SJSA1 (cell line): ENCODE measurements around the gene EPHB6. TPM values are rescaled to one million over a fixed set of nuclear protein-coding genes. Genes with fewer than 3 reads are reported as not detected.

Experiments
- DNase-seq, 2 experiments: peaks; one replicate each; pipeline ENCODE4 v3.0.0-alpha.2; 2015 to 2020; ENCODE audit warnings: low spot score in 2 of 2, low read depth in 1 of 2
- H3K27ac ChIP-seq: fragments of 250-450 bp; sonication (Bioruptor Pico); 2 replicates; pipeline ENCODE4 v1.5.1; 2020; ENCODE audit warnings: mild to moderate bottlenecking, moderate library complexity
- H3K27me3 ChIP-seq: fragments of 250-450 bp; sonication (Bioruptor Pico); replicated peaks from 2 replicates; pipeline ENCODE4 v1.5.1; 2020; ENCODE audit warnings: mild to moderate bottlenecking, moderate library complexity
- H3K36me3 ChIP-seq: fragments of 250-450 bp; sonication (Bioruptor Pico); 2 replicates; pipeline ENCODE4 v1.5.1; 2020; ENCODE audit warnings: mild to moderate bottlenecking
- H3K4me1 ChIP-seq: fragments of 250-450 bp; sonication (Bioruptor Pico); replicated peaks from 2 replicates; pipeline ENCODE4 v1.6.1; 2021; ENCODE audit warnings: mild to moderate bottlenecking
- H3K4me3 ChIP-seq: fragments of 250-450 bp; sonication (Bioruptor Pico); 2 replicates; pipeline ENCODE4 v1.5.1; 2020; ENCODE audit warnings: mild to moderate bottlenecking
- H3K9me3 ChIP-seq: fragments of 250-450 bp; sonication (Bioruptor Pico); replicated peaks from 2 replicates; pipeline ENCODE4 v1.5.1; 2020; ENCODE audit warnings: mild to moderate bottlenecking
- total RNA-seq: library from RNA; depleted of rRNA; stranded (reverse); fragments of >200 nt; shearing (Covaris generic); gene quantifications from 2 replicates; pipeline ENCODE4 v1.2.3, GENCODE V29; 2014

Gene EPHB6
- total RNA-seq, 1 experiment from 2014 or later, result 0.82 TPM

DNA sequence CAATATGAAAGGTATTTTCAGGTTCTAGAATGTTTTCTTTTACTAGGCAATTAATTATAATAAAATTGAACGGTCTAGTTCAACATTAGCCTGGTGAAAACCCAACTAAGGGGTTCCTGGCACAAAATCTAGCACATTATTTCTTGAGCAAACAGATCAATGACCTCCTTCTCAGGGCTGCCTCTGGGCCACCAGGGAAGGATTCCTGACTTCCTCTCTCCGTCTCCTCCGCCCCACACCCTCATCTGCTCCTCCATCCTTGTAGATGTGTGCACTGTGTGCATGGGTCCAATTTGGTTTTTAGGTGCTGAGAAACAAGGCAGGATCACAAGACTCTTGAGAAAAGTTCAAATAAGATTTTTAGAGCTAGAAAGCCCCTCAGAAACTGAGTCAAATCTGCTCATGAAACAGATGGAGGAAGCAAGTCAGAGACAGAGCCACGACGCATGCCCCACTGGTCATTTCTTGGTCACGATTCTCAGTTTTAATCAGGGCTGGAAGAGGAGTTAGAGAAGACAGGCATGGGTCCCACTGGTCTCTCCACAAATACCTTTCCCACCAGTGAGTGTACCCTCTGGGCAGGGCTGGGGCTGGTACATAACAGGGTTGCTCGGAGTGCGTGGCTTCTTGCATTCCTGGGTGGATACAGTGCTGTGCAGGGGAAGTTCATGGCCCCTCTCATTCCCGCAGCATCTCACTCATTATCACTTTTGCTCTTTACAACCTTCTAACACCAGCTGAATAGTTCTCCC, 26.9 kb downstream of the EPHB6 start:
- H3K27me3 ChIP-seq, result peaks cover 15% of the 10 kb centered on the region
- peak in 1 of 2 experiments; percentile 22 for DNase-seq
- no peaks in the 10 kb centered on the region for H3K36me3 ChIP-seq
- H3K4me1 ChIP-seq, result no peaks in the 10 kb centered on the region
- no peak overlapping the region for H3K27ac ChIP-seq
- no peaks in the 10 kb centered on the region for H3K9me3 ChIP-seq
- H3K4me3 ChIP-seq, result no peak overlapping the region

DNA sequence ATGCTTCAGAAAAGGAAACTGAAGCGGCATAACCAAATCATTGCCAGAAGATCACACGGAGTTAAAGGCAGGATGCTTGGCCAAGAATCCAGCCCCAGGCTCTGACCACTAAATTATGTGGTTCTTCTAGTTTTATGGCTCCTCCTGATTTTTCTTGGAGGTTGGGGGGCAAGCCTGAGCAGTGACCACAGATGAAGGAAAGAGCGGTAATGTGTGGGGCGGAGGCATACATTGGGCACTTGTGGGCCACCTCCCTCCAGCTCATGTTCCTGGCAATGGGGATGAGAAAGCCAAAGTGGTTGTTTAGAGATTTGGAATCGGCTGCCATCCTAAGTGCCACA, 27.4 kb downstream of the EPHB6 start:
- no peaks in the 10 kb centered on the region for H3K36me3 ChIP-seq
- H3K27ac ChIP-seq, result no peak overlapping the region
- H3K4me1 ChIP-seq, result no peaks in the 10 kb centered on the region
- peaks cover 15% of the 10 kb centered on the region for H3K27me3 ChIP-seq
- no peak overlapping the region for H3K4me3 ChIP-seq
- no peaks in the 10 kb centered on the region for H3K9me3 ChIP-seq
- DNase-seq, result peak in 1 of 2 experiments; percentile 9

DNA sequence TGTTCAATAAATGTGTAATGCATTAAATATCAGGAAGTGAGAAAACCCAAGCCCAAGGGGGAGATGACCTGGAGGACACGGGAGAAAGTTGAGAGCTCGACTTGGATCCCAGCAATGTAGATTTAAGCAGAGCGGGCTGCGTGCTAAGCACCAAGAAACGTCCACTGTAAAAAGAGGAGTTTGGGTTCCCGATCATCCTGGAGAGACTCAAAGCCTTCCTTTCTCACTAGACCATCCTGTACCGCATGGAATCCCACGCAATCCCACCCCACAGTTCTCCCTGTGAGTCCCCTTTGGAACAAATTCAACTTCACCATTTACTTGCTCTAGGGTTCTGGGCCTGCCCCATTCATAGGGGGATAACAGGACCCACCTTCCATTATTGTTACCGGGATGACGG, 28.3 kb downstream of the EPHB6 start:
- H3K27ac ChIP-seq, result no peak overlapping the region
- no peaks in the 10 kb centered on the region for H3K9me3 ChIP-seq
- H3K27me3 ChIP-seq, result peaks cover 15% of the 10 kb centered on the region
- peak in 1 of 2 experiments; percentile 14 for DNase-seq
- H3K4me3 ChIP-seq, result no peak overlapping the region
- no peaks in the 10 kb centered on the region for H3K4me1 ChIP-seq
- H3K36me3 ChIP-seq, result no peaks in the 10 kb centered on the region

DNA sequence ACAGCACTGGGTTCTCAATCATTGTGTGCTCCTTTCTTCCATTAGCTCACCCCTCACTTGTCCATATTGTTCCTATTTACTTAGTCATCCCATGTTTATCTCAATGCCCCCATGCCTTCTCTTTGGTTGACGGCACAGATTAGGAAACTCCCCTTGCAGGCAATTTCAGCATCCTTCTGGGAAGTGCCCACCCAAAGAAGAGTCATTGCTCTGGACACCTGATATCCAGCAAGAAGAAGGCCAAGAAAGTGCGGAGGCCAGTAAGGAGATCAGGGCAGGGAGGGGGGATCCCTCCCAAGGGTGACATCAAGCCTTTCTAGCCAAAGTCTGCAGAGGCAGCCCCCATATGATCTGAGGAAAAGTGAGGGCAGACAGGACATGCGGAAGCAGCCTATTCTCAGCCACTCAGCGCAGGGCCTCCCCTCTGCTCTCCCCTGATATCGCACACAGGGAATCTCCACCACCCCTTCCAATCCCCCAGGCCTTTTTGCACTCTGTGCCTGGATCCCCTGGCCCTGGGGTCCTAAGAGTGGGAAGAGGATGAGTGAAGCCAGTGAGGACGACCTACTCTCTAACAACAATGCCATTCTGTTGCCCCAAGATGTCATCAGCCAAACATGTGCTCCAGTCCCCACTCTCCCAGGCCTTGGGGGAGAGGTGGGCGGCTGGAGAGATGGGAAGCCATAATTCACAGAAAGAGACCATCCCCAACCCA, 28.9 kb downstream of the EPHB6 start:
- DNase-seq, result peak in 1 of 2 experiments; percentile 9
- peaks cover 15% of the 10 kb centered on the region for H3K27me3 ChIP-seq
- no peaks in the 10 kb centered on the region for H3K9me3 ChIP-seq
- H3K4me1 ChIP-seq, result no peaks in the 10 kb centered on the region
- no peak overlapping the region for H3K4me3 ChIP-seq
- H3K27ac ChIP-seq, result no peak overlapping the region
- H3K36me3 ChIP-seq, result no peaks in the 10 kb centered on the region

DNA sequence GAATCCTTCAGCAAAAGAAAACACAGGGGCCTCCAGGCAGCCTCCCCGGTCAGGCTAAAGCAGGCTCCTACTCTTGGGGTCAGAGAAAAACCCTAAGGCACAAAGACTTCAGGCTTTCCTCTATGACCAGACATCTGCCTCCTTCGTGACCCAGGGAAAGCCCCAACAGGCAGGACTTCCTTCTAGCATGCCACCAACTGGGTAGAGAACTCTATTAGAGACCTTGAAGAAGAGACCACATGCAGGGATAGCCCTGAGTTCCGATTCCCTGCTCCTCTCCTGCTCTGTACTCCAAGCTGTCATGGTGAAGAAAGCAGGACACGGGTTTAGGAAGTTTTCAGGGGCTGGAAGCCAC, 29.4 kb downstream of the EPHB6 start:
- Histone ChIP-seq H3K36me3 (no peaks in the 10 kb centered on the region), H3K4me1 (no peaks in the 10 kb centered on the region)

DNA sequence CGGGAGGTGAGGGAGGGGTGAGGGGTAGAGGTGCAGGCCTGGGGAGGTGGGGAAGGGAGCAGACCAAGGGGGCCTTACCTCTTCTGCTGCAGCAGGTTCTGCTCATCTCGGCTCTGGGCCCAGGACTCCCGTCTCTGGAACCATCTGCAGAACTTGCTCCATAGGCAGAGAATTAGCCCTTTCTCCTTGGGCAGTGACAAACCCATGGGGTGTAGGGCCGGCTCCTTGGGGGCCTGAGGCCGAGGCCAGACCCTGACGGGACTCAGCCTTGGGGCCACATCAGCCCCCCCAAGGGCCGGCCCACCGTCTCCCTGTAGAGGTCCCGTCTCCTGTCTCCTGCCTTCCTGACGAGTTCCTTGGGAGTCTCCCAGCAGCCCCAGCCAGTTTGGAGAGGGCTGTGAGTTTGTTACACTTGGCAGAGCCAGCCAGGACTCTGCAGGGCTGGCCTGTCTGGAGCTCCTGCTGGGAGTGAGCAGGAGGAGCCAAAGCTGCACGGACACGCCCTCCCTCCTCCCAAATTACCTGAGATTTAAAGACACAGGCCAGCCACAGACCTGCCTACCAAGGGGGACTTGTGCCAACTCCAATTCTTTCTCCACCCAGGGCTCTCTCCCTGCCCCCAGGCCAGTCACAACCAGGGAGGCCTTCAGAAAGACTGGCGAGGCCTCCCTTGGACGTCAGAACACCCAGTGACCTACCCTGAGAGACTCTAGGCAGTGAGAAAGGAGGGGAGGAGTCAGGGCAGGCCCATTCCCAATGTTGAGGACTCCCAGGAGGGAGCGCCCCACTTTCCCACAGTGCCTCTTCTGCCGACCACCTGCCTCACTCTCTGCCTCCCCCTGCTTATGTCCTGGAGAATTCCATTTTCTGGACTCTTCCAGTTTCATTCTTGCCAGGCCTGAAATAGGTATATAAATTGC, 30.7 kb downstream of the EPHB6 start, which contains the start of gene TRPV6:
TRPV6 (minus strand) TSS at position 435 of the 920 bp plus-strand sequence.
- Histone ChIP-seq H3K27me3 (peaks cover 5% of the 10 kb centered on the region), H3K4me3 (no peak within 1 kb of the TSS), H3K4me1 (no peaks in the 10 kb centered on the region), H3K27ac (no peak within 1 kb of the TSS), H3K9me3 (no peaks in the 10 kb centered on the region), H3K36me3 (no peaks in the 10 kb centered on the region)
- DNase-seq, result no peak

More for the DNA sequence above, 29.4 kb downstream of the EPHB6 start:
- peak in 1 of 2 experiments; percentile 13 for DNase-seq
- Histone ChIP-seq H3K27ac (no peak overlapping the region), H3K4me3 (no peak overlapping the region), H3K9me3 (no peaks in the 10 kb centered on the region), H3K27me3 (peaks cover 11% of the 10 kb centered on the region)

DNA sequence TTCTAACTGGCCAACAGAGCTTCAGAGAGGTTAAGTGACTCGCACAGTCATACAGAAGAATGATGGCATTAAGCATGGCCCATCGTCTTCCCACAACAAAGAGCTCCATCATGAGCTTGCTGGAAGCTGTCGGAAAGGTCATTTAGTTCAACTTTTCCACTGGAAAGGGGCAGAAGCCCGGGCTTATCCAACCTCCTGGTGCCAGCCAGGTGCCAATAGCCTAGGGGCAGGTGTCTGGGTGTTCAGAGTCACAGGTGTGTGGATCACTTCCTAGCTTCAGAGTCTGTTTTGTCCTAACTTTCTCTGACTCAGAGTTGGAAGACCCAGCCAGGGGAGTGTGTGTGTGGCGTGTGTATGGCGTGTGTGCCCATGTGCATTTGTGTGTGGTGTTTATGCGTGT, 32.0 kb downstream of the EPHB6 start:
- H3K4me3 ChIP-seq, result no peak overlapping the region
- DNase-seq, result no peak
- no peaks in the 10 kb centered on the region for H3K27me3 ChIP-seq
- H3K36me3 ChIP-seq, result no peaks in the 10 kb centered on the region
- no peaks in the 10 kb centered on the region for H3K4me1 ChIP-seq
- H3K27ac ChIP-seq, result no peak overlapping the region
- no peaks in the 10 kb centered on the region for H3K9me3 ChIP-seq

DNA sequence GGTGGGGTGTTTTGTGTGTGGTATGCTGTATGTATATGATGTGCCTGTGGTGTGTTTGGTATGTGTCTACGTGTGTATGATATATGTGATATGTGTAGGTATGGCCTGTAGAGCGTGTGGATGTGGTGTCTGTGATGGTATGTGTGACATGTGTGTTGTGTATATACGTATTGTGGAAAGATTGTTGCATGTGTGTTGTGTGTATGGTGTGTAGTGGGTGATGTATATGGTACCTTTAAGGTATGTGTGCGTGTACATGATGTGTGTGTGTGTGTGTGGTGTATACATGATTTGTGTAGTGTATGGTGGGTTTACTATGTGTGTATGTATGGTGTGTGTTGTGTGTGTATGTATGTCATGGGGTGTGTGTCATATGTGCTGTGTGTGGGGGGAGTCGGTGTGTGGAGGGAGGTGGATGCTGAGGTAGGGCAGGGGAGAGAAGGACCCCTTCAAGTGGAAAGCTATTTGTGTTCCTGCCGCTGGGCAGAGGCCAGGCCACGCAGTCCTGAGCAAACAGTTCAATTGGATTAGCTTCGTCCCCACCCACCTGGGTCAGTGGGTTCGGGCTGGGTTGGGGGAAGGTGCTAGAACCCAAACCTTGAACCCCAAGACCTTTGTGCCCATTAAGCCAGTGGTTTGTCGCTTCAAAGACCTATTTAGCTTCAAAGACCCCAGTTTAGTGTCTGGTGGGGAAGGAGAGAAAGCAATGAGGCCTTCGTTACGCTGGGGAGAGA, 32.6 kb downstream of the EPHB6 start:
- Histone ChIP-seq H3K9me3 (no peaks in the 10 kb centered on the region), H3K27ac (no peak overlapping the region), H3K4me3 (no peak overlapping the region), H3K27me3 (no peaks in the 10 kb centered on the region), H3K4me1 (no peaks in the 10 kb centered on the region), H3K36me3 (no peaks in the 10 kb centered on the region)
- DNase-seq, result no peak

DNA sequence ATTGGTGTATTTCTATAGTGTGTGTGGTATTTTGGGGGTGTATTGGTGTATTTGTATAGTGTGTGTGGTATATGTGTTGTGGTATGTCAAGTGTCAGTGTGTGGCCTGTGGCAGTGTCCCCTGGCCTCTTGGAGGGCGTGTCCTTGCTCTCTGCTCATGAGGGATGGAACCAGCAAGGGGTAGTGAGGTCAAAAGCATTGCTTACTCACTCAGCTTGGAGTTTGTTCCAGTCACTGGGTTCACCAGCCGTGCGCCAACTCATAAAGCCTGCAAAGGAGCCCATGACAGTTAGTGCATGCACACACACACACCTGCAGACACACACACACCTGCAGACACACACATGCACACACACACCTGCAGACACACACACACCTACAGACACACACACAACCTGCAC, 34.9 kb downstream of the EPHB6 start:
- no peaks in the 10 kb centered on the region for H3K36me3 ChIP-seq
- no peaks in the 10 kb centered on the region for H3K27me3 ChIP-seq
- DNase-seq, result no peak

DNA sequence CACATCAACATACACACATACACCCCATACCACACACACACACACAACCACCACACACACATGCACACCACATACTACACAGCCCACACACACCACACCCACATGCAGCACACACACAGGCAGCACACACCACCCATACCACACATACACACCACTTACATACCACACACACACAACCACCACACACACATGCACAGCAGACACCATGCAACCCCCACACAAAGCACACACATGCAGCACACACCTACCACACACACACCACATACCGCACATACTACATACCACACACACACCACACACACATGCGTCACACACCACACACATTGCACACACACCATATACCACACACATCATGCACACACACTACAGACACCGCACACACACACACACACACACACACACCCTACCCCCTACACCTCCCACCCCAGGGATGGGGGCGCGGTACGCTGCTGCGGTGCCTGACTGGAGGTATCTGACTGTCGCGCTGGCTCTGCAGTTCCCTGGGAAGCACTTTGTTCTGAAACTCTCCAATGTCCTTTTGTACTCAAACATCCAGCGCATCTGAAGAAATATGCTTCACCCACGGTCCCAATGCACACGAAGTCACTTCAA, 36.1 kb downstream of the EPHB6 start:
- Histone ChIP-seq H3K9me3 (no peaks in the 10 kb centered on the region), H3K27ac (no peak overlapping the region), H3K27me3 (peaks cover 8% of the 10 kb centered on the region; the same call in 1 of the 2 replicates), H3K4me3 (no peak overlapping the region), H3K4me1 (no peaks in the 10 kb centered on the region), H3K36me3 (no peaks in the 10 kb centered on the region)
- no peak for DNase-seq

More for the DNA sequence above, 34.9 kb downstream of the EPHB6 start:
- Histone ChIP-seq H3K9me3 (no peaks in the 10 kb centered on the region), H3K4me3 (no peak overlapping the region), H3K4me1 (no peaks in the 10 kb centered on the region), H3K27ac (no peak overlapping the region)

DNA sequence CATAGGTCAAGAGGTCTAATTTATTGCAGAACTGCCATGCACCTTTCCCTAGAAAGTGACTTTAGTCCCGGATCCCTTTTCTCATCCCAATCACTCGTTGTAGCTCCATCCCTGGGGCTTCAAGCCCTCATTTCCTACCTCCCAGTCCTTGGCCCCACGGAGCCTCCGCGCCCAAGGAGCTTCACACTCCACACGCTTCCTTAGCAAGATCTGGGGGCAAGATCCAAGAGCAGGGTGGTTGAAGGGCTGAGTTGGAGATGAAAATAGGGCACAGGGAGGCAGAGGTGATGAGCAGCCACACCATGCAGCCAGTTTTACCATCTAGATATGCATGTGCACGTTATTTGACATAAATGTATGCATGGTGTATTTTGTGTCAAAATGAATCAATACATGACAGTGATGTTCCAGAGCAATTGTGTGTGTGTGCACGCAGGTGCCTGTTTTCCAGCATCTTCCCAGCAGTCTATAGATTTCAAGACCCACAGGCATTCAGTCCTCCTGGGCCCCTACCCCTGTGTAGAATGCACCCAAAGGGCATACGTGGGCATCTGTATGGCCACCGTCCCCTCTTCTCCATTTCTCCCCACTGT, 36.7 kb downstream of the EPHB6 start:
- H3K4me1 ChIP-seq, result no peaks in the 10 kb centered on the region
- no peak overlapping the region for H3K27ac ChIP-seq
- H3K27me3 ChIP-seq, result peaks cover 8% of the 10 kb centered on the region; the same call in 1 of the 2 replicates
- H3K36me3 ChIP-seq, result no peaks in the 10 kb centered on the region
- H3K4me3 ChIP-seq, result no peak overlapping the region
- no peaks in the 10 kb centered on the region for H3K9me3 ChIP-seq
- DNase-seq, result no peak

DNA sequence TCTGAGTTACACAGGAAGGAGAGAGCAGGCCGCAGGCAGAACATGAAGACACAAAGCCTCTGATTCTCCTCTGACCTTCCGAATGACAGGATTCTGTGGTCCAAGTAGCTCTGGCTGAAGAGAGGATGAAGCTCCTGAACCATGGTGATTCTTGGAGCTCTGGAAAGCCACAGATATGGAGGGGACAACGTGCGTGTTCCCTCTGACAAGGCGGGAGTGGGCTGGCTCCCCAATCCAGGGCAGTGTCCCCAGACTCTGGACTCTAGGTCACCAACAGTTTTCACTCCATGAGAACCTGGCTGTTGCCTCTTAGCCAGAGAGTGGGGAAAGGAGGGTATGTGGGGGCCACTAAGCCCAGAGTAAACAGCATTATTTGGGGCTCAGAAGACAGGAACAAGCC, 38.1 kb downstream of the EPHB6 start:
- no peaks in the 10 kb centered on the region for H3K9me3 ChIP-seq
- H3K27me3 ChIP-seq, result peaks cover 8% of the 10 kb centered on the region; the same call in 1 of the 2 replicates
- H3K4me1 ChIP-seq, result no peaks in the 10 kb centered on the region
- DNase-seq, result no peak
- no peaks in the 10 kb centered on the region for H3K36me3 ChIP-seq
- no peak overlapping the region for H3K4me3 ChIP-seq
- no peak overlapping the region for H3K27ac ChIP-seq
